ENCODE data around the gene IL10RA.

The IL10RA gene

DNA sequence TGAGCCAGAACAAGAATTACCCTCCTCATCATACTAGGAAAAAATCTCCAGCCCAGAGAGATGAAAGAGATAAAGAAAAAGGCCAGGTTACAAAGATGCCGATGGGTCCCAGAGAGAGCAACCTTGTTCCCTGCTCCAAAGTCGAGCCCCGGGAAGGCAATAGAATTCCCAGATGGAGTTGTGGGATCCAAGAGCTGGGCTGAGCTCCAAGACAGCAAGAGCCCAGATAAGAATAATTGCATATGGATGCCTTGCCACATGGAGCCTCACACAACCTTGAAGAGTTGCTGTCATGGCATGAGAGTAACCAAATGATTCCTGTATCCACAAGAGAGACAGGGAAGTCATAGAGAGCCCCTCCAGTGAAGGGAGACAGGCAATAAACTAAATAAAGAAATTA, 30.9 kb downstream of the IL10RA start:
- H4K91ac ChIP-seq (ENCODE audit: low read length) = no peak overlapping the region
- H3K4ac ChIP-seq (ENCODE audit: low read depth in 1 of 2, low read length in 2 of 2) = no peak overlapping the region
- H3K79me1 ChIP-seq (replicated peaks; ENCODE audit: low read length, poor library complexity, severe bottlenecking) = no peaks in the 10 kb centered on the region
- peaks cover 6% of the 10 kb centered on the region for H3K4me1 ChIP-seq (ENCODE audit: control insufficient read depth, insufficient read depth, low read depth, low read length)
- no peak overlapping the region for H4K8ac ChIP-seq (ENCODE audit: low read length)
- H3K18ac ChIP-seq (ENCODE audit: low read depth in 1 of 2, low read length in 2 of 2) = no peak overlapping the region
- H3K9me3 ChIP-seq (ENCODE audit: control insufficient read depth, low read length) = peaks cover 10% of the 10 kb centered on the region
- H2BK12ac ChIP-seq (ENCODE audit: low read length in 2 of 2) = no peak overlapping the region
- H2AK5ac ChIP-seq (ENCODE audit: low read length, severe bottlenecking) = no peak overlapping the region
- no peaks in the 10 kb centered on the region for H3K36me3 ChIP-seq (ENCODE audit: control insufficient read depth in 1 of 2, insufficient read depth in 2 of 2, low read depth in 1 of 2, low read length in 2 of 2)
- WGBS = 76% methylated on average over 3 of the region's 3 CpGs
- H3K14ac ChIP-seq (ENCODE audit: low read length in 2 of 2) = no peak overlapping the region
- no peak overlapping the region for H3K4me3 ChIP-seq (ENCODE audit: insufficient read depth in 1 of 2, low read depth in 1 of 2, low read length in 2 of 2)
- H2BK5ac ChIP-seq (ENCODE audit: low read depth, low read length, poor library complexity, severe bottlenecking) = no peak overlapping the region
- no peak overlapping the region for H3K4me2 ChIP-seq (ENCODE audit: low read length, poor library complexity, severe bottlenecking)
- H3K27me3 ChIP-seq (ENCODE audit: control insufficient read depth in 1 of 2, insufficient read depth in 1 of 2, low read length in 2 of 2) = peaks cover 30 to 50% of the 10 kb centered on the region in 2 experiments
- H2AFZ ChIP-seq (ENCODE audit: low read depth, low read length) = no peak overlapping the region
- H2BK15ac ChIP-seq (ENCODE audit: low read depth, poor library complexity, severe bottlenecking) = no peak overlapping the region
- DNase-seq = no peak
- no peak overlapping the region for H3K27ac ChIP-seq (ENCODE audit: low read length, poor library complexity, severe bottlenecking)
- H3K23ac ChIP-seq (ENCODE audit: low read length in 2 of 2) = no peak overlapping the region
- no peak overlapping the region for H3K9ac ChIP-seq (ENCODE audit: low read length)
- H2BK120ac ChIP-seq (ENCODE audit: low read depth, low read length) = no peak overlapping the region

DNA sequence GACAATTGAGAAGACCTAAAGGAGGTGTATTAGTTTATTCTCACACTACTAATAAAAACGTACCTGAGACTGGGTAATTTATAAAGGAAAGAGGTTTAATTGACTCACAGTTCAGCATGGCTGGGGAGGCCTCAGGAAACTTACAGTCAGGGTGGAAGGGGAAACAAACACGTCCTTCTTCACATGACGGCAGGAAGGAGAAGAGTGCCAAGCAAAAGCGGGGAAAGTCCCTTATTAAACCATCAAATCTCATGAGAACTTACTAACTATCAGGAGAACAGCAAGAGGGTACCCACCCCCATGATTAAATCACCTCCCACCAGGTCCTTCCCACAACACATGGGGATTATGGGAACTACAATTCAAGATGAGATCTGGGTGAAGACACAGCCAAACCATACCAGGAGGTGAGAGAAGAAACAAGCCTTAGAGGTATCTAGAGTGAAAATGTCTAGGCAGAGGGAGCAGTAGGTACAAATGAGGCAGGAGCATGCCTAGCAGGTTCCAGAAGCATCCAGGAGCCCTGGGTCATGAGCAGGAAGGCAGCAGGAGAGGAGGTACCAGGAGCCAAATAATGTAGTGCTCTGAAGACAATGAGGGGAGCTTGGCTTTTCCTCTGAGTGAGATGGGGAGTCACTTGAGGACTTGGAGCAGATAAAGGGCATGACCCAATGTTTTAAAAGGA, 31.6 kb downstream of the IL10RA start:
- Histone ChIP-seq H3K4me2 (ENCODE audit: low read length, poor library complexity, severe bottlenecking) (no peak overlapping the region), H3K9me3 (ENCODE audit: control insufficient read depth, low read length) (peaks cover 10% of the 10 kb centered on the region), H2BK12ac (ENCODE audit: low read length in 2 of 2) (no peak overlapping the region), H3K4me3 (ENCODE audit: insufficient read depth in 1 of 2, low read depth in 1 of 2, low read length in 2 of 2) (no peak overlapping the region), H2BK5ac (ENCODE audit: low read depth, low read length, poor library complexity, severe bottlenecking) (no peak overlapping the region), H3K27me3 (ENCODE audit: control insufficient read depth in 1 of 2, insufficient read depth in 1 of 2, low read length in 2 of 2) (peaks cover 30 to 50% of the 10 kb centered on the region in 2 experiments), H3K9ac (ENCODE audit: low read length) (no peak overlapping the region), H3K79me1 (replicated peaks; ENCODE audit: low read length, poor library complexity, severe bottlenecking) (no peaks in the 10 kb centered on the region), H2BK15ac (ENCODE audit: low read depth, poor library complexity, severe bottlenecking) (no peak overlapping the region), H3K23ac (ENCODE audit: low read length in 2 of 2) (no peak overlapping the region), H2AK5ac (ENCODE audit: low read length, severe bottlenecking) (no peak overlapping the region), H3K36me3 (ENCODE audit: control insufficient read depth in 1 of 2, insufficient read depth in 2 of 2, low read depth in 1 of 2, low read length in 2 of 2) (no peaks in the 10 kb centered on the region), H3K4ac (ENCODE audit: low read depth in 1 of 2, low read length in 2 of 2) (no peak overlapping the region), H3K14ac (ENCODE audit: low read length in 2 of 2) (no peak overlapping the region), H3K27ac (ENCODE audit: low read length, poor library complexity, severe bottlenecking) (no peak overlapping the region), H2AFZ (ENCODE audit: low read depth, low read length) (no peak overlapping the region), H4K91ac (ENCODE audit: low read length) (no peak overlapping the region), H4K8ac (ENCODE audit: low read length) (no peak overlapping the region), H3K18ac (ENCODE audit: low read depth in 1 of 2, low read length in 2 of 2) (no peak overlapping the region), H2BK120ac (ENCODE audit: low read depth, low read length) (no peak overlapping the region), H3K4me1 (ENCODE audit: control insufficient read depth, insufficient read depth, low read depth, low read length) (peaks cover 3% of the 10 kb centered on the region)
- WGBS = 56% methylated on average over 4 of the region's 4 CpGs
- DNase-seq = no peak

GRCh38 chr11:118018401-118018800, 32.2 kb downstream of the IL10RA start:
- no peak overlapping the region for H2BK5ac ChIP-seq (ENCODE audit: low read depth, low read length, poor library complexity, severe bottlenecking)
- H3K36me3 ChIP-seq (ENCODE audit: control insufficient read depth in 1 of 2, insufficient read depth in 2 of 2, low read depth in 1 of 2, low read length in 2 of 2) = no peaks in the 10 kb centered on the region
- H3K4ac ChIP-seq (ENCODE audit: low read depth in 1 of 2, low read length in 2 of 2) = no peak overlapping the region
- H2BK120ac ChIP-seq (ENCODE audit: low read depth, low read length) = no peak overlapping the region
- no peak overlapping the region for H4K8ac ChIP-seq (ENCODE audit: low read length)
- peaks cover 3% of the 10 kb centered on the region for H3K4me1 ChIP-seq (ENCODE audit: control insufficient read depth, insufficient read depth, low read depth, low read length)
- H3K27ac ChIP-seq (ENCODE audit: low read length, poor library complexity, severe bottlenecking) = no peak overlapping the region
- H3K23ac ChIP-seq (ENCODE audit: low read length in 2 of 2) = no peak overlapping the region
- peaks cover 29 to 45% of the 10 kb centered on the region in 2 experiments for H3K27me3 ChIP-seq (ENCODE audit: control insufficient read depth in 1 of 2, insufficient read depth in 1 of 2, low read length in 2 of 2)
- no peak overlapping the region for H3K9ac ChIP-seq (ENCODE audit: low read length)
- WGBS = 76% methylated on average over 2 of the region's 2 CpGs
- no peak overlapping the region for H2BK15ac ChIP-seq (ENCODE audit: low read depth, poor library complexity, severe bottlenecking)
- H3K18ac ChIP-seq (ENCODE audit: low read depth in 1 of 2, low read length in 2 of 2) = no peak overlapping the region
- no peaks in the 10 kb centered on the region for H3K79me1 ChIP-seq (replicated peaks; ENCODE audit: low read length, poor library complexity, severe bottlenecking)
- DNase-seq = no peak
- H3K4me3 ChIP-seq (ENCODE audit: insufficient read depth in 1 of 2, low read depth in 1 of 2, low read length in 2 of 2) = no peak overlapping the region
- H3K9me3 ChIP-seq (ENCODE audit: control insufficient read depth, low read length) = peaks cover 10% of the 10 kb centered on the region
- H3K4me2 ChIP-seq (ENCODE audit: low read length, poor library complexity, severe bottlenecking) = no peak overlapping the region
- no peak overlapping the region for H2AFZ ChIP-seq (ENCODE audit: low read depth, low read length)
- H2BK12ac ChIP-seq (ENCODE audit: low read length in 2 of 2) = no peak overlapping the region
- no peak overlapping the region for H4K91ac ChIP-seq (ENCODE audit: low read length)
- no peak overlapping the region for H3K14ac ChIP-seq (ENCODE audit: low read length in 2 of 2)
- H2AK5ac ChIP-seq (ENCODE audit: low read length, severe bottlenecking) = no peak overlapping the region

GRCh38 chr11:118021146-118021545, 35.0 kb downstream of the IL10RA start:
- no peak overlapping the region for H3K27ac ChIP-seq (ENCODE audit: low read length, poor library complexity, severe bottlenecking)
- no peaks in the 10 kb centered on the region for H3K4me1 ChIP-seq (ENCODE audit: control insufficient read depth, insufficient read depth, low read depth, low read length)
- H3K36me3 ChIP-seq (ENCODE audit: control insufficient read depth in 1 of 2, insufficient read depth in 2 of 2, low read depth in 1 of 2, low read length in 2 of 2) = no peaks in the 10 kb centered on the region
- no peak overlapping the region for H3K4ac ChIP-seq (ENCODE audit: low read depth in 1 of 2, low read length in 2 of 2)
- no peak overlapping the region for H3K23ac ChIP-seq (ENCODE audit: low read length in 2 of 2)
- no peak overlapping the region for H2BK15ac ChIP-seq (ENCODE audit: low read depth, poor library complexity, severe bottlenecking)
- no peak overlapping the region for H3K9ac ChIP-seq (ENCODE audit: low read length)
- H3K4me2 ChIP-seq (ENCODE audit: low read length, poor library complexity, severe bottlenecking) = no peak overlapping the region
- no peak overlapping the region for H2AK5ac ChIP-seq (ENCODE audit: low read length, severe bottlenecking)
- H2AFZ ChIP-seq (ENCODE audit: low read depth, low read length) = no peak overlapping the region
- no peak overlapping the region for H4K8ac ChIP-seq (ENCODE audit: low read length)
- H4K91ac ChIP-seq (ENCODE audit: low read length) = no peak overlapping the region
- H2BK5ac ChIP-seq (ENCODE audit: low read depth, low read length, poor library complexity, severe bottlenecking) = no peak overlapping the region
- no peak overlapping the region for H3K18ac ChIP-seq (ENCODE audit: low read depth in 1 of 2, low read length in 2 of 2)
- peaks cover 10% of the 10 kb centered on the region for H3K9me3 ChIP-seq (ENCODE audit: control insufficient read depth, low read length)
- no peak overlapping the region for H2BK120ac ChIP-seq (ENCODE audit: low read depth, low read length)
- H2BK12ac ChIP-seq (ENCODE audit: low read length in 2 of 2) = no peak overlapping the region
- H3K79me1 ChIP-seq (replicated peaks; ENCODE audit: low read length, poor library complexity, severe bottlenecking) = no peaks in the 10 kb centered on the region
- H3K27me3 ChIP-seq (ENCODE audit: control insufficient read depth in 1 of 2, insufficient read depth in 1 of 2, low read length in 2 of 2) = peaks cover 11 to 24% of the 10 kb centered on the region in 2 experiments
- no CpG with 5 or more reads among the region's 1 CpG for WGBS
- DNase-seq = no peak
- H3K14ac ChIP-seq (ENCODE audit: low read length in 2 of 2) = no peak overlapping the region
- no peak overlapping the region for H3K4me3 ChIP-seq (ENCODE audit: insufficient read depth in 1 of 2, low read depth in 1 of 2, low read length in 2 of 2)

Measured in mesenchymal stem cell (in vitro differentiated cells and primary cell).